HG03521 (cell line): ENCODE results near the gene PELI1.

Experiments
- ATAC-seq: cut with Tn5 transposase; IDR thresholded peaks from one replicate; pipeline ENCODE4 v1.9.1; 2021; ENCODE audit warnings: mild to moderate bottlenecking, moderate library complexity; ENCODE audit not compliant: unreplicated experiment

Gene PELI1

DNA sequence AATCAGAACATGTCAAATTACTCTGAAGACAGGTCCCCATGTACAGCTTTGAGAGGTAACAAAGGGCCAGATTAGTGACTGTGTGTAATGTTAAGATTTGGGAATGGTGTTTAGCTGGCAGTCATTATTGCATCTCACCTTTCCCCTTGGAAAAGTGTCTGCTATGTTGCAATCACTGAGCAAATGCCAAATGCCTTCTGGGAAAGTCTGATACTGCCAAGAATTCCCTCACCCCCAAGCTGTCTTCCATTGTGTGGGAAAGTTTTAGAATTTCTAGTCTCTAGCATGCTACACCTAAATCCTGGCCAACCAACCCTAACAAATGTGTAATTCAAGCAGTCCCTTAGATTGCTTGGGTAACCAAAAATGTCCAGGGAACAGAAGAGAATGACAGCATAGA is 13.6 kb upstream of the PELI1 start:
- ATAC-seq = no peak

GRCh38 chr2:64153811-64154210 is 9.6 kb upstream of the PELI1 start:
- ATAC-seq = no peak

GRCh38 chr2:64151476-64151875 is 7.3 kb upstream of the PELI1 start:
- ATAC-seq = no peak

DNA sequence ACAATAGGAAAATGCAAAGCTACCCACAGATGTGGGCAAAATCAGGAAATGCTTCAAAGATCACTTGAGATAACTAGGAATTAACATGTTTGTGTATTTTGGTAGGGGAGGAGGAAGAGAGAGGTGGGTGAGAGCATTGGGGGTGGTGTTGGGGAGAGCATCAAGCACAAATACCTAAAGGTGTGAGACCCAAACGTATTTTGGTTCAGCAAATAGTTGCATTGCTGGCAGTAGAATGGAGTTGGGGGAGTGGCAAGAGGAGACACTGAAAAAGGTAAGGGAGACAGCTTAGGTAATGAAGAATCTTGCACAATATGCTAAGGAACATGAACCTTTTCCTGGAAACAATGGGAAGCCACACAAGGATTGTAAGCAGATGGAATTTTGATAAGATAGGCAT is 1.5 kb upstream of the PELI1 start:
- no peak for ATAC-seq

GRCh38 chr2:64145119-64145518 is 899 bp upstream of the PELI1 start:
- ATAC-seq = no peak

DNA sequence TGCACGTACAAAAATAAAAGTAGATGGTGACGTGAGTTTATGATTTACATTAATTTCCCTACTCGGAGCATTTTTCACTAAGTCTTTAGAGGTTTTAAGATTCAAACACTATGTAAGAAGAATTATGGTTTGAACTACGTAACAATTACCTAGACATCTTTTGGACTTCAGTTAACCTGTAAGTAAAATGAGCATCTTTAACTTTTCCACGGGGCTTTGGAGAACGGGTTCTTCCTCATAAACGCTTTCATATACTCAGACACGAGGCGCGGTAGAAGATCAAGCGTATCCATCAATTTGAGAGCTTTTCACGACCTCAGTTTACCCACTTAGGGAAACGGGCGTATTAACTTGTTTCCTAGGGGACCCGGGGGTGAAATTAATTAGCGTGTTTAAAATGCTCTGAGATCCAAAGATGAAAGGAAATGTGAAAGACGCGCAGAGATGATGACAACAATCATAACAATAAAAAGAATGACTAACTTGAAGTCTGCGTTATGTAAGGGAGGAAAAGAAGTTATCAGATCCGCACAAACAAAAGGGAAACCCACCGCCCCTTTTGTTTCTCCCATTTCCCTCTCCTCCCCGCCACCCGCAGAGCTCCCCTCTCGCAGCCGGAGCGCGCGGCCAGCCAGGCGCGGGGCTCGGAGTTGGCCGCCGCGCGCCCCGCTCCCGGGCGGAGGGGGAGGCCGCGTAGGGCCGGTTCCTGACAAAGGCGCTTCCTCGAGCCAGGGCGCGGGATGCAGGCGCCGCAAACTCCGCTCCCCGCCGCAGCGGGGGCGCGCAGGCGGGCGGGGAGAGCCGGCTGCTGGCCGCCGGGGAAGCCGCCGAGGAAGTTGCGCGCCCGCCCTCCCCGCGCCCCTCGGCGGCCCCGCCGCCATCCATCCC is 807 bp downstream of the PELI1 start:
- peak; percentile 2 for ATAC-seq

GRCh38 chr2:64142741-64143168 is 1.5 kb downstream of the PELI1 start:
- no peak for ATAC-seq

DNA sequence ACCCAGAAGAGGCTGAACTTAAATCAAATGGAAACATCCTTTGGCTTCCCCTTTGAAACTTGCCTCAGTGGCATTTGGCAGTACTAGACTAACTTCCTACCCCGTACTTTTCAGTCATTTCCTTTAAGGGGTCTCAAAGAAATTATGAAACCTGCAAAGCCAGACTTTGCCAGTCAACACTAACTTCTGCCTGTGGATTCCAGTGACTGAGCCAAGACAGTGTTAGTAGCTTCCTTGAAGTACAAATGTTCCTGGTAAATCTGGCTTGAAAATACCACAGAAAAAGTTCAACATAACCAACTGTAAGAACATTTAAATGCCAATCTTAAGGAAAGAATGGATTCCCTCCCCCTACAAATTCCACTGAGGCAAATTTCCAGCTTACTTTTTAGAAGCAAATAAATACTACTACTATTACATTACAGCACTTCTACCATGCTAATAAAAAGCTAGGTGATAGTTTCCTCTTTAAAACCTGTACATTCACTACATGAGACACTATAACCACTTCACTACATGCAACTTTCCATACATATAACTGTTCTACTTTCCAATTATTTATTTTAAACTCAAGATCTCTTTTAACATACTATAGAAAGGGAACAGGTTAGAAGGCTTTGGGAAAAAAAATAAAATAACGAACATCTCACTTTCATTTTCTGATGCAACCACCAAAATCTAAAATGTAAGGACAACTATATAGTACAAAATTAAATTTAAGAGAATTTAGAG is 2.4 kb downstream of the PELI1 start:
- no peak for ATAC-seq

DNA sequence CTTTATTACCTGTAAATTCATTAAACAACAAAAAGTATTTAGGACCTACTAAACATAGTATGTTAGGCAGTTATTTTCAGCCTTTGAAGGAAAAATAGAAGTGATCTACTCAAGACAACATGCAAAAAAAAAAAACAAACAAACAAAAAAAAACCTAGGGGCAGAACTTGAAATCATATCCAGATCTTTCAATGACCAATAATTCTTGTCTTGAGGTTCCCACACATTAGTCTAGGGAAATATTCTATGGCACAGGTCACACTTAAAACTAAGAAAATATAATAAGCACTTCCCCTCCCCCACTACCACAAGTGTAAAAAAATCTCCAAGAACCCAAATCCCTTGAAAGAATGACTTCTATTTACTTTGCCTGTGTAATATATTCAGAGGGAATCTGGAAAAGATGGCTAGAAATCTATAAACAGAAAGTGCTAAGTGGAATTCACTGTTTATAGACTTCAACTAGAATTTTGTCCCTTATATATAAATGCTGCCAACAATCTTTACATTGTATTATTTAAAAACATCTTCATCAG is 3.5 kb downstream of the PELI1 start:
- no peak for ATAC-seq

DNA sequence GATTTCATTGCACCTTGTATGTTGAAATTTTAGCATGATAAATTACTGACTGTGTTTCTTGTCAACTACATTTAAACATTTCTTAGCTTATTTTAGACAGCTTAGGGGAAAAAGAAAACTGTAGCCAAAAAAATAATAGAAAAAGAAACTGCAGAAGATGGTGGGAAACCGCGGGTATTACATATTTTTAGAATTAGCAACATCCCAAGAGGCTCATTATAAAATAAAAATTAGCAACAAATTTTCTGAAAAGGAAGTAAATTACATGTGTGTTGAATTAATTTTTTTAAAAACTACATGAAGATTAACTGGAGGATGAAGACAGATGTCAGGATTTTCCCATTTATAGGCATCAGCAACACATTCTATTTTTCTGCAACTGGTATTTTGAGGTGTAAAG is 4.3 kb downstream of the PELI1 start:
- no peak for ATAC-seq

DNA sequence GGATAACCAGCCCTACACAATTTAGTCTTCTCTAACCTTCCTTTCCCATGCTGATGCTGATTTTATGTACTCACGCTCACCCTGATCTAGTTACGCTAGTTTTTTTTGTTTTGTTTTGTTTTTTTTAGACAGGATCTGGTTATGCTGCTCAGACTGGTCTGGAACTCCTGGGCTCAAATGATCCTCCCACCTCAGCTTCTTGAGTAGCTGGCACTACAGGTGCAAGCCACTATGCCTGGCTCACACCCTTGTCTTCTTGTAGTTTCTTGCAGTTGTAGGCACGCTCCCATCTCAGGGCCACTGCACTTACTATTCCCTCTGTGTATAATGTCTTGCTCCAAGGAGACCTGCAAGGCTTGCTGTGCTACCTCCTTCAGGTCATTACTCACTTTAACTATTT is 6.2 kb downstream of the PELI1 start:
- ATAC-seq = no peak

DNA sequence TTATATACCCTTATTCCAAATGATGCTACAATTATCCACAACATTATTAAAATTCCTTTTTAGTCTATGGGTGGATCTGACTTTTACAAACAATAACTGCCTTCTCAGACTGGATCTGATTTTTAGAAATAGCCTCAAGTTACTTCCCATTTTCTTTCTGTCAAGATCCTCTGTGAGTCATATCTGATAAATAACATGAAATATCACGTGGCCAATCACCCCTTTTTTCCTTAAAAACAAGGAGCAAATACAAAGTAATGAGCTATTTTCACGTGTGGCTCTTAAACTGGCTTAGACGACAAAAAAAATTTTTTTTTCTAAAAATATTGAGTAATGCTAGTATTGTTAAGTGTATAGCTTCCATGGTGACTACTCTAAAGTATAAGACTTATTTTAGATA is 6.7 kb downstream of the PELI1 start:
- no peak for ATAC-seq

- no peak for ATAC-seq
These were observed 8.8 kb downstream of the PELI1 start for GRCh38 chr2:64135421-64135820.

- no peak for ATAC-seq
These were observed 9.4 kb downstream of the PELI1 start for GRCh38 chr2:64134813-64135212.

GRCh38 chr2:64133828-64134227 is 10.4 kb downstream of the PELI1 start:
- no peak for ATAC-seq

DNA sequence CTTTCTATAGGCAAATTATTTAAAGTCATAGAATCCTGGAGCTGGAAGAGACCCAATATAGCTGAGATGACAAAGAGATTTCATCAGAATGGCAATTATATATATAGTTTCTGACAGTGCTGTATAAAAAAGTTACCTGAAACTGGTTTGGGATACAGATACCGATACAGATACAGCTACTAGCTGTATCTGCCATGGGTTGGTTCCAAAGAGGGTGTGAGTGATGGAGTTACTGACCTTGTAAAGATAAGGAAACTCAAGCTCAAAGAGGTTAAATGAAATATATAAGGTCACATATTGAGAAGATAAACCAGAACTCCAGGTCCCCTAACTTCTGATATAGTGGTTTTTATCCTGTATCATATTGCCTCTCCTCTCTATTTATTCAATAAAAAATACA is 10.9 kb downstream of the PELI1 start:
- ATAC-seq = no peak

- no peak for ATAC-seq
These were observed 13.9 kb downstream of the PELI1 start for GRCh38 chr2:64130333-64130732.

- ATAC-seq = no peak
These were observed 15.3 kb downstream of the PELI1 start for GRCh38 chr2:64128943-64129391.

DNA sequence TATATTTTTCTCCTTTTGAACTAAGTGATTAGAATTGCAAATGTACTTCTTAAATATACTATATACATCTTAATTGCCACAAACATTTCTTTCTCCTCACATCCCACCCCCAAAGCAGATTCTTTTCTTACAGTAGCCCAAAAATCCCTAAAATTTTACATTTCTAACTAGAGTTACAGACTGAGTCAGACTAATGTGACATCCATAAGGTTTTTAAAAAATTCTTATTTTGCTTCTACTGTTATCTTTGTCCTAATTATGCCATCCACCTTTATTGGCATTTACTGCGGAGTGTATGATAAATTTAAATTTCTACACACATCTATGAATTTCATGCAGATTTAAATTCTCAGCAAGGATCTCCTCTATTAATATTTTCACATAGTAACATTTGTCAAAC is 15.8 kb downstream of the PELI1 start:
- no peak for ATAC-seq

- no peak for ATAC-seq
These were observed 17.1 kb downstream of the PELI1 start for GRCh38 chr2:64127119-64127518.

DNA sequence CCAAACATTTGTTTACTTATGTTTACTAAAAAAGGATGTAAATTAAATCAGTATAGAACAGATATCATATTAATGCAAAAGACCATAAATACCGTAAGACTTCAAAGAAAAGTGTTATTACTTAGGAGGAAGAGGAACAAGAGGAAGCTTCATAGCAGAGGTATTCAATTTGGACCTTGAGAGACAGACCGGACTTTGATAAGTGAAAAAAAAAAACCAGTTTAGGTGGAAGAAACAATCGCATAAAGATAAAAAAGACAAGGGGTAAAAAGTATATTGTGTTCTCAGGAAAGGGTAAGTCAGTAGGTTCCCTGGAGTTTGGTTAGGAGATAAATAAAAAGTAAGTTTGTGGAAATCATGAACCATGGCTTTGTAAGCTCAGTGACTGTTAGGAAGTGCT is 17.6 kb downstream of the PELI1 start:
- no peak for ATAC-seq

DNA sequence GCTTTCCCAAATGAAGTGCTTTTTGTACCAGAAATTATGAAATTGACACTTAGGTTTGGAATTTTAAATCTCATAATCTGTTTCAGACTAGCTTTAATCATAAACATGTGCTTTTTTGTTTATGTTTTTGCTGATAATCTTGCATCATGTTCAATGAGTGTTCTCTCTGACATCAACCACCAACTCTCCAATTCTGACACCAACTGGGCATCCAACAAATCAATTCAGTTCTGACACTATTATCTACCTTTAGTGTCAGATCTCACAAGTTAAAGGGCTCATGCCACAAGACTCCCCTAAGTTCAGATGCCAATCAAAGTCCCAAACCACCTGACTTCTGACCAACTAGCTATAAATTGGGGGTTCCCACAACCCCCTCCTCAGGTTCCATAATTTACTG is 19.6 kb downstream of the PELI1 start:
- no peak for ATAC-seq
